HepG2 (cell line): ENCODE results near the gene PPOX. TPM values are rescaled to one million over a fixed set of nuclear protein-coding genes. Genes with fewer than 3 reads are reported as not detected.

Experiments
- FLYWCH1 ChIP-seq: sonication (generic); formaldehyde crosslinking; IDR thresholded peaks from 2 replicates; pipeline ENCODE4 v1.8.1; 2023; ENCODE audit warnings: mild to moderate bottlenecking, missing genetic modification reagents
- FOXP4 ChIP-seq: sonication (generic); formaldehyde crosslinking; IDR thresholded peaks from 2 replicates; pipeline ENCODE4 v1.4.0; 2020; ENCODE audit warnings: missing genetic modification reagents
- KDM3A ChIP-seq: IDR thresholded peaks from 2 replicates; pipeline ENCODE4 v1.6.1; 2018; ENCODE audit warnings: low read depth, missing compliant biosample characterization
- KLF11 ChIP-seq: IDR thresholded peaks from 2 replicates; pipeline ENCODE4 v1.6.1; 2016; ENCODE audit warnings: missing compliant biosample characterization
- MEF2D ChIP-seq: sonication (generic); formaldehyde crosslinking; IDR thresholded peaks from 2 replicates; pipeline ENCODE4 v1.5.1; 2020; ENCODE audit warnings: mild to moderate bottlenecking, missing genetic modification reagents
- MTF2 ChIP-seq: sonication (generic); formaldehyde crosslinking; IDR thresholded peaks from 2 replicates; pipeline ENCODE4 v1.5.0; 2020; ENCODE audit warnings: missing genetic modification reagents, borderline replicate concordance
- MXI1 ChIP-seq: IDR thresholded peaks from 3 replicates; pipeline ENCODE4 v1.6.1; 2012; ENCODE audit warnings: low read depth, low read length, inconsistent platforms, borderline replicate concordance
- PLRG1 ChIP-seq: fragments of 450-650 bp; conservative IDR thresholded peaks from 2 replicates; pipeline ENCODE4 v1.6.1; 2016
- POGK ChIP-seq: sonication (generic); formaldehyde crosslinking; conservative IDR thresholded peaks from 2 replicates; pipeline ENCODE4 v1.8.0; 2022; ENCODE audit warnings: mild to moderate bottlenecking, moderate library complexity, missing genetic modification reagents
- PRDM4 ChIP-seq: sonication (generic); formaldehyde crosslinking; IDR thresholded peaks from 2 replicates; pipeline ENCODE4 v1.9.0; 2021; ENCODE audit warnings: missing genetic modification reagents, borderline replicate concordance
- RAD21 ChIP-seq: fragments of 450-650 bp; formaldehyde crosslinking; IDR thresholded peaks from 2 replicates; pipeline ENCODE4 v1.5.0; 2020; ENCODE audit warnings: mild to moderate bottlenecking
- SOX5 ChIP-seq: IDR thresholded peaks from 2 replicates; pipeline ENCODE4 v1.6.1; 2016; ENCODE audit warnings: borderline replicate concordance
- TBX3 ChIP-seq: fragments of 450-650 bp; IDR thresholded peaks from 2 replicates; pipeline ENCODE4 v1.6.1; 2017; ENCODE audit warnings: antibody characterized with exemption, mild to moderate bottlenecking, inconsistent platforms, borderline replicate concordance
- TGIF2 ChIP-seq: IDR thresholded peaks from 2 replicates; pipeline ENCODE4 v1.6.1; 2016; ENCODE audit warnings: control low read depth, missing compliant biosample characterization
- ZFP37 ChIP-seq: sonication (generic); formaldehyde crosslinking; IDR thresholded peaks from 2 replicates; pipeline ENCODE4 v1.4.0; 2020; ENCODE audit warnings: missing genetic modification reagents, borderline replicate concordance
- ZMYM4 ChIP-seq: sonication (generic); formaldehyde crosslinking; IDR thresholded peaks from 2 replicates; pipeline ENCODE4 v1.8.1; 2023; ENCODE audit warnings: mild to moderate bottlenecking, missing genetic modification reagents
- ZNF281 ChIP-seq: sonication (generic); formaldehyde crosslinking; IDR thresholded peaks from 2 replicates; pipeline ENCODE4 v1.4.0; 2020; ENCODE audit warnings: missing genetic modification reagents, borderline replicate concordance
- ZNF614 ChIP-seq: IDR thresholded peaks from 2 replicates; pipeline ENCODE4 v1.6.1; 2018; ENCODE audit warnings: missing biosample characterization, missing genetic modification reagents, inconsistent platforms, borderline replicate concordance
- polyA plus RNA-seq, 8 experiments: library from polyadenylated mRNA; depleted of rRNA in 3 of 8; stranded (reverse) in 7 of 8; unstranded in 1 of 8; fragments of >200 nt; fragmentation: Illumina TruSeq in 4 of 8; extraction: Trizol in 4 of 8; gene quantifications; 2 replicates each; pipeline versions ENCODE4 v1.2.1 to v1.2.3, GENCODE V29; 2011 to 2016; ENCODE audit warnings: low read depth in 4 of 8, missing spikeins in 1 of 8, mixed read lengths in 1 of 8; ENCODE audit not compliant: insufficient read depth in 1 of 8
- total RNA-seq, 5 experiments: library from RNA; depleted of rRNA; stranded (reverse); fragments of >200 nt; fragmentation: Illumina TruSeq; extraction: Trizol; gene quantifications; 2 replicates each; pipeline ENCODE4 v1.2.3, GENCODE V29; 2016; ENCODE audit warnings: low read depth in 1 of 5
- TF ChIP-seq, protein P1 (sequence below): sonication (generic); formaldehyde crosslinking; IDR thresholded peaks from 2 replicates; pipeline ENCODE4 v1.9.0; 2022; ENCODE audit warnings: missing genetic modification reagents, mild to moderate bottlenecking, borderline replicate concordance

PPOX gene
- total and polyA plus RNA-seq, 2 of the 13 experiments (the other 11 are each of a cell fraction or from before 2014, with no cell fraction given): 15.5 to 27.7 TPM

DNA sequence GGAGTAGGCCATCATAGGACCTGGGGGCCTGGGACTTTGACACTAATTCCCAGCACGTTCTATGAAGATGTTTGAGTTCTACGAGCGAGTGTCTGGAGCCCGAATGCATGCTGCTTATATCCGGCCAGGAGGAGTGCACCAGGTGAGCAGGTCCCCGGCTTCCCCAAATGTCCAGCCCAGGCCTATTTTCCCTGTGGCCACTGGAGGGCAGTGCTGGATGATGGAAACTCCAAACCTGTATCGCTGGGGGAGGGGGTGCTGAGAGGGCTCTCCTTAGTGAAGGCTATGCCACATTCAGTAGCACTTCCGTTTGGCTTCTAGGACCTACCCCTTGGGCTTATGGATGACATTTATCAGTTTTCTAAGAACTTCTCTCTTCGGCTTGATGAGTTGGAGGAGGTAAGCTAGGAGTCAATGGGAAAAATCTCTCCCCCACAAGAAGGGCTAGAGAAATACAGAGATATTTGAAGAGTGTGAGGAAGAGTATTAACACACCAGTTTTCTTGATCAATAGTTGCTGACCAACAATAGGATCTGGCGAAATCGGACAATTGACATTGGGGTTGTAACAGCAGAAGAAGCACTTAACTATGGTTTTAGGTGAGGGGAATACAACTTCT, 43.7 kb downstream of the PPOX start (continued):
- TF ChIP-seq, protein P1, sequence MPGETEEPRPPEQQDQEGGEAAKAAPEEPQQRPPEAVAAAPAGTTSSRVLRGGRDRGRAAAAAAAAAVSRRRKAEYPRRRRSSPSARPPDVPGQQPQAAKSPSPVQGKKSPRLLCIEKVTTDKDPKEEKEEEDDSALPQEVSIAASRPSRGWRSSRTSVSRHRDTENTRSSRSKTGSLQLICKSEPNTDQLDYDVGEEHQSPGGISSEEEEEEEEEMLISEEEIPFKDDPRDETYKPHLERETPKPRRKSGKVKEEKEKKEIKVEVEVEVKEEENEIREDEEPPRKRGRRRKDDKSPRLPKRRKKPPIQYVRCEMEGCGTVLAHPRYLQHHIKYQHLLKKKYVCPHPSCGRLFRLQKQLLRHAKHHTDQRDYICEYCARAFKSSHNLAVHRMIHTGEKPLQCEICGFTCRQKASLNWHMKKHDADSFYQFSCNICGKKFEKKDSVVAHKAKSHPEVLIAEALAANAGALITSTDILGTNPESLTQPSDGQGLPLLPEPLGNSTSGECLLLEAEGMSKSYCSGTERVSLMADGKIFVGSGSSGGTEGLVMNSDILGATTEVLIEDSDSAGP: peak; percentile 27; the same call in 1 of the 2 replicates
- TF ChIP-seq TGIF2 (CRISPR knock-in tag) (0 out of 2 replicates have a peak, but pooled peaks have one; percentile 25), ZMYM4 (CRISPR knock-in tag) (peak; percentile 23; the same call in 1 of the 2 replicates), MXI1 (0 out of 3 replicates have a peak, but pooled peaks have one; percentile 43), ZNF614 (peak; percentile 48; the same call in 1 of the 2 replicates), RAD21 (CRISPR knock-in tag) (peak; percentile 95), ZFP37 (no peak), PRDM4 (CRISPR knock-in tag) (no peak), POGK (CRISPR knock-in tag) (no peak), KLF11 (CRISPR knock-in tag) (0 out of 2 replicates have a peak, but pooled peaks have one; percentile 21), TBX3 (0 out of 2 replicates have a peak, but pooled peaks have one; percentile 11), SOX5 (CRISPR knock-in tag) (peak; percentile 31; the same call in 1 of the 2 replicates), MTF2 (CRISPR knock-in tag) (no peak), FLYWCH1 (no peak), KDM3A (CRISPR knock-in tag) (peak; percentile 86; the same call in 1 of the 2 replicates), MEF2D (peak; percentile 16; the same call in 1 of the 2 replicates), PLRG1 (no peak), ZNF281 (CRISPR knock-in tag) (peak; percentile 94), FOXP4 (CRISPR knock-in tag) (no peak)
